ENCODE data around the gene DCLK1.

- TF ChIP-seq POLR2A (IDR thresholded peaks at IDR 0.05; ENCODE audit: low read length) (no peak), GATA1 (IDR thresholded peaks at IDR 0.05; ENCODE audit: low read depth, low read length) (no peak)
These were observed 361.4 kb downstream of the DCLK1 start for GRCh38 chr13:35769812-35770211.

Measured in erythroblast (primary cell).